T follicular helper cell (primary cell): Measurements from ENCODE around the gene MTX2.

ENCODE experiments used
- DNase-seq: peaks from one replicate; pipeline ENCODE4 v3.0.0-alpha.2; 2020; ENCODE audit warnings: low read depth
- total RNA-seq, 2 experiments: gene quantifications; one replicate each; lab custom pipeline; 2026; lab: John Stamatoyannopoulos, UW

The MTX2 gene
- total RNA-seq, result 13.4 to 33.1 reads per million in 2 experiments

DNA sequence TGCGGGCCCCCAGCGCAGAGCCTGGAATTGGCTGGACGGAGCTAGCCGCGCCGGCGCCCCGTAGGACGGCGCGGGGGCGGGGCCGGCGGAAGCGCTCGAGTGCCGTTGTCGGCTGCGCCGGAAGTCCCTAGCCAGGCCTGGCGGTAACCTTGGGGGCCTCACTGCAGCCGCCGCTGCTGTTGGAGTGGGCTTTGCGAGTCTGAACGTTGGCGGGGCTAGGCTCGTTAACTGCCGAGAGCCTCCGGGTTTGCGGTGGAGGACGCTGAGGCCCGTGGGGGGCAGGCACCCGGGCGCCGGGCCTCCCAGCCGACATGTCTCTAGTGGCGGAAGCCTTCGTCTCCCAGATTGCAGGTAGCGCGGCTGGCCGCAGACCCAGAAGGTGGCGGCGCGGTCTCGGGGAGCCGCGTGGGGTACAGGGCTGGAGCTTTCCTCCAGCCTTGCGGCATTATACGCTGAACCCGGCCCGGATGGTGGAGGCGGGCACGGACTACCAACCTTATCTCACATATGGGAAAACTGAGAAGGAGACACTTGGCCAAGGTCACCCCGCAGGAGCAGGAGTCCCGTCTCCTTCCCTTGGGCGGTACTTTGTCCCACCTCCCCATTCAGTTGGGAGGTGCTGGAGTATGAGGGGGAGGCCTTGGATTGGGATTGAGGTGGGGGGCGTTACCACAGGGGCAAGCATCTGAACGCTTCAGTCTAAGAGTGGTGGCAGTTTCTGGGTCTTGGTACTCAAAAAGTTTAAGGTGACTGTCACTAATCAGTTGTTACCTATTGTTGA, at the start of gene MTX2:
MTX2 (plus strand) TSS at position 124 of the 781 bp plus-strand sequence; CDS start at position 312, 188 bp downstream.
- peak; percentile 47 for DNase-seq

DNA sequence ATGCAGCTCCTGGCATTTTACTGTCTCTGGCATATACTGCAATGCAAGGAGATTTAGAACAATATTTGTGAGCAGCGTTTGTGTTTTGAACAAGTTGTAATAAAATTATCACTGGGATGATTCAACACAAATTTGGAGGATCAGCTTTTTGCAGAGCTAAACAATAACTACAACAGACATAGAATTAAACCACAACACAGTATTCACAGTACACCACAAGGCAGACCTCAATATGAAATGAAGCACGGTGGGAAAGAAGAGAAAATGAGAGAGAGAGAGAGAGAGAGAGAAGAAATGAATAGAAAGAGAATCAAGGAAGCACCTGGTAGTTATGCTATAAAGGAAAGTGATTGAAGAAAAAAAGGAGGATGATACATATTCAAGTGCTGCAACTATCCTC, 41.4 kb upstream of the MTX2 start:
- DNase-seq, result no peak

DNA sequence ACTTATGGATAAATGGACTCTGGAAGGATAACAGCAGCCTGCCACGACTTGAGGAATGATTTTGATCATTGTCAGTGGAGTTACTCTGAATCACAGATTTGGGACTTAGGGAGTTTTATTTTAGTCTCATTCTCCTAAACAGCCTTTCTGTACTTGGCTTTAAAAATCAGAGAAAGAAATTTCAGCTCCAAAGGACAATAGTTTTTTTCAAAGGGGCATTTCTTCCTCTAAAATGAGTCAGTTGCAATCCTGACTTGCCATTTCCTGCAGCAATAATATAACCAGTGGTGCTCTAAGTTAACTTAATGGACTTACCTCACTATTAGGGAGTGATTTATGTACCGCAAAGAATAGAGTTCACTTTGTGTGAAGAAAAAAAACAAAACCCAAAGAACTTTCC, 35.1 kb upstream of the MTX2 start:
- no peak for DNase-seq

DNA sequence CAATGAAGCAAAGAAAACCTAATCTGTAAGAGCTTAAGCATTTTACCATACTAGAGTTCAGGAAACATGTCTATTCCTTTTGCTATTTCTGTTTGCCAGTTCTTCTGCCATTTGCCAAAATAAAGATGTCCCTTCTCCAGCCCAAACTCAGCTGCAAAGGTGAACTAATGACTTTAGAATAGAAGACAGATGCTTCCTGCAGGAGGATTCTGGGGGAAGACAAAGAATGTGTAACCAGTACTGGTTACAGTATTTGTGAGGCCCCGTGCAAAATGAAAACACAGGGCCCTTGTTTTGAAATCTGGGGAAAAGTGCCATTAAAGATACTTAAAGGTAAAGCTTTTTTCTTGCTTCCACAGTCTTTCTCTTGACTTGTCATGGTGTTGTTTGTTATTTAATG, 34.3 kb upstream of the MTX2 start:
- no peak for DNase-seq

DNA sequence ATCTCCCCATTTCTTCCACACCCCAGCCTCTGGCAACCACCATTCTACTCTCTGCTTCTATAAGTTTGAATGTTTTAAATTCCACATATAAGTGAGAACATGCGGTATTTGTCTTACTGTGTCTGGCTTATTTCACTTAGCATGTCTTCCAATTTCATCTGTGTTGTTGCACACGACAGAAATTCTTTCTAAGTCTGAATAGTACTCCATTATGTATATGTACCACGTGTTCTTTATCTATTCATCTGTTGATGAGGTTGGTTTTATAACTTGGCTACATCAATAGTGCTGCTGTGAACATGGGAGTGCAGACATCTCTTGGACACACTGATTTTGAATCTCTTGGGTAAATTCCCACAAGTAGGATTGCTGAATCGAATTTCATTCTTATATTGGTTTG, 31.8 kb upstream of the MTX2 start:
- DNase-seq, result no peak

DNA sequence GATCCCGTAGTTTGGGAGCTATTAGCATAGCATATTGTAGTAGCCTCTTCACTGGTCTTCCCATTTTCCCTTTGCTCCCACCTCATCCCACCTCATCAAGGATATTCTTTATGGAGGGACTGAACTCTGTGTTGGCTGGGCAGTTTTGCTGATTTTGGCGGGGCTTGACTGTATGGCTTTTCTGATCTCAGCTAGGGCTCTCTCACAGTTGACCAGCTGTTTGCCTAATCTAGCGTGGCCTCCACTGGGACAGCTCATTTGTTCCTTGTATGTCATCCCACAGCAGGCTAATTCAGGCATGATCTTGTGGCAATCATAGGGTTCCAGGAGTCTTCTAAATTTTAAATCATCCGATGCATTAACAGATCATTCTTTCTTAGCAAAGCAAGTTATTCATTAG, 30.2 kb upstream of the MTX2 start:
- DNase-seq, result no peak

DNA sequence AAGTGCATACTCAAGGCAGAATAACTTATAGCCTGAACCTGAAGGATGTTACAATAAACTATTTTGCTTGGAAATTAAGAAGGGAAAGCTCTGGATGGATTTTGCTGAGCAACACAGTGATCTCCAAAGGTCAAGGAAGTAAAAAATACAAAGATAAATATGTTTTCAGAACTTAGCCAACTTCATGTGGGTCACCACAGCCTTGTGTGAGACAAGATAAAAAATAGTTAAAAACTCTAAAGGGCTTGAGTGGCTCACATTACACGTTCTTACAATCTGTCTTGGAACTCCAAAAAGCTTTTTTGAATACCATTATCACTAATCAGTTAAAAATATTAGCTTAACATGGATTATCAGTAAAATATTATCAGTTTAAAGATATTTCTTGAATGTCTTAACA, 28.9 kb upstream of the MTX2 start:
- no peak for DNase-seq

DNA sequence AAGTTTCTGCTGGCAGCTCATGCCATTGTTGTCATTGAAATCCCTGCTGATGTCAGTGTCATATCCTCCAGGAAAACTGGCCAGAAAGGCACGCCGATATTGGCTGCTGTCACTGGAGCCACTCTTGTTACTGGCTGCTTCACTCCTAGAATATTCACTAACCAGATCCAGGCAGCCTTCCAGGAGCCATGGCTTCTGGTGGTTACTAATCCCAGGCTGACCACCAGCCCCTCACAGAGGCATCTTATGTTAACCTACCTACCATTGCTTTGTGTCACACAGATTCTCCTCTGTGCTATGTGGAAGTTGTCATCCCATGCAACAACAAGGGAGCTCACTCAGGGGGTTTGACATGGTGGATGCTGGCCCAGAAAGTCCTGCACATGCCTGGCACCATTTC, 27.0 kb upstream of the MTX2 start:
- DNase-seq, result no peak

DNA sequence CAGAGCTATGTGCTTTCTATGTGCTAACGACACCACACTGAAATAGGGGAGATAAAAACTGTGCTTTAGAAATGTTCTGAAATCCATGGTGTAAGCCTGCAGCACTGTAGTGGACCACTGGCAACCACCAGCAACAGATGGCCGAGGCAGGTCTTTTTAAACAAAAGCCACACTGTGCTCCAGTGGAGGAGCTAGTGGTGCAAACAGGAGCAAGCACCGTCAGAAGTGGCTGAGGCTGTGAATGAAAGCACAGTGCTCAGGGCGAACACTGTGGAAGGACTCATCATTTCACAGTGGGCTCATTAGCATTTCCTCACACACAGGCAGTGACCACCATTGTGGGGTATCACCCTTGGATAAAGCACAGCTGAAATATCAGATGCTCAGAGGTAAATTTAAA, 22.9 kb upstream of the MTX2 start:
- DNase-seq, result no peak

DNA sequence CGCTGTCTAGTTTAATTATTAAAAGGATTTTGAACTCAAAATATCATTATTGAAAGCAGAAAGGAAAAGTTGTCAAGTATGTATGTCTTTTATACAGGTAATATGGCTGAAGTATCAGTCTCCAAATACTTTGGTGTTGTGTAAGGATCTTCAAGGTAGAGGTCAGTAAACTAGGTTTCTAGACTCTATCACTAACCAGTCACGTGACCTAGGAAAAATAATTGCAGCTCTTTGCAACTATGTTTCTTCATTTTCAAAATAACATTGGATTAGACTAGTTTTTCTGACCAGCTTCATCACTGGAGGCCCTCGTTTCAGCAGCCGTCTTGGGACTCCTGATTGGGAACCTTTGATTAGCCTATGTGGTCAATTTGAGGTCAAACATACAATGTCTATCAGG, 21.4 kb upstream of the MTX2 start:
- DNase-seq, result no peak

DNA sequence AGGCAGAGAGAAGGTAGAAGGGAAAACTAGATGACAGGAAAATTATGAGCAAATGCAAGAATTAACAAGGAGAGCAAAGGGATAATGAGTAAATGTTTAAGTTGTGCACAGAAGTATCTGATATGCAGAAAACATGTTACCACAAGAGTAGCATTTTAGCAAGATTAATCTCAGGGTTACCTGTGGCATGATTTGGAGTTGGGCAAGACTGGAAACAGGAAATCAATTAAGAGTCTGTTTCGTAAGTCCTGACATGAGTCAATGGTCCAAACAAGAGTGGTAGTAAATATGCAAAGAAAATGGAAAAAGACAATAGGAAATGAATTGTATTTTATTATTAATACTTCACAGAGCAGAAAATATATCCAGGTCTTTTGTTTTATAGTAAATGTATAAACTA, 17.3 kb upstream of the MTX2 start:
- no peak for DNase-seq

DNA sequence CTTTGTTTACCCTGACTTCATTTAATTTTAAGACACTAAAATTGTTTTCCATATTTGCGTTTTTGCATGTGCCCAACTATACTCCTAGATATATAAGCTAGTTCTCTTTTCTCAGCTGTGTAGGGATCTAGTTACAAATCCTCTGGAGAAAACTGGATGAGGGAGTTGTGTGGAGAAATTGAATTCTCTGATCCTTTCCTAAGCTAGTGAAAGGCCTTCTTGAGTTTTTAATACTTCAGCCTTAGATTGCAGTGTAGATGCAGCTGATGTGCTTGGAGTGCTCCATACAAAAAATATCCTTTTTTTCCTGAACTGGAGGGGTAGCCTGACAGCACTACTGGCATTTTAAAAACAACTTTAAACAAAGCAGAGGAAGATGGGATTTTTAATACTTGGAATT, 8.6 kb upstream of the MTX2 start:
- DNase-seq, result no peak

DNA sequence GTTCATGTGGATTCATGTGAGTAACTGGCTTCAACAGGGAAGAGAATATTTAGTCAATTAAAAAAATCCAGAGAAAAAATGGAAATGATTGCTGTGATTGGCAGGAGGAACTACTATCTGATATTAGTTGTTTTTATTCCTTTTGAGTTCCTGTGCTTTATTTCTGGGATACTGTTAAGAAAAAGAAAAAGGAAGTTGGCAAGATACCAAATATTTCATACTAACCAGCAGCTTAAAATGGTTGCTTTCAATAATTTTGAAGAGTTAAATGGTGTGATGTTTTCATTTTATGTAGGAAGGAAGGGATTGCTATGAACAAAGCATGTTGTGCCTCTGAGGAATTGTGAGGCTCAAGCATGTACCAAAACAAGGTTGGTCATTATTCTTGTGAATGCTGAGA, 8.1 kb upstream of the MTX2 start:
- DNase-seq, result no peak

DNA sequence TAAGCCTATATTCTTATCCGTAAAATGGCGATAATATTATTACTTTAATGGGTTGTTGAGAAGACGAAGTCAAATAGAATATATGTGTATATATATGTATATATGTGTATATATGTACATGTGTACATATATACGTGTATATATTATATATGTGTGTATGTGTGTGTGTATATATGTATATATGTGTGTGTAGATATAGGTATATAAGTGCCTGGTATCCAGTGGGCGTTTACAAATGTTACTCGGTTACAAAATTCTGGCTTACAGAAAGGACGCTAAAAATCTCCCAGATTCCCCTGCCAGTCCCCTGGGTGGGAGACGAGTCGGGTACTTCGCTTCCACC, 295 bp upstream of the MTX2 start:
- no peak for DNase-seq

DNA sequence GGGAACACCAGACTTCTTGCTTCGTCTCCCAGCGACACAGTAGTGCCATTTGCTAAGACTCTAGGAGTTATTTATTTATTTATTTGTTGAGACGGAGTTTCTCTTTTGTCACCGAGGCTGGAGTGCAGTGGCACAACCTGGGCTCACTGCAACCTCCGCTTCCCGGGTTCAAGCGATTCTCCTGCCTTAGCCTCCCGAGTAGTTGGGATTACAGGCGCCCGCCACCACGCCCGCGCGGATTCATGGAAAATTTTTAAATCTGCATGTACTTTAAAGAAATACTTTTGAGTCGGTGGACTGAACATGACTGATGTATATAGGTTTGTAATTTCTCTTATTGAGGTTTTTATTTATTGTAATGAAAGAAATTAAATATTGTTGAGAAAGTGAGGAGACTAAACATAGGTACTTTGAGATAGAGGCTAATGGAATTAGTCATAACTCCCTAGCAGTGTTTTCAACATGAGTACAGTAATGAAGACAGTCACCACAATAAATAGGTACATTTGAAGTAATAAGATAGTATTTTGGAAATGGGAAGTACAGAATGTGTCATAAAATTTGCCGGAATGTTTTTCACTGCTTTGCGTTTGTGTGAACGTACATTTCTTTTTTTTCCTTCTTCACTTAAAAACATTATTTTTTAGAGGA, 983 bp downstream of the MTX2 start:
- DNase-seq, result no peak

DNA sequence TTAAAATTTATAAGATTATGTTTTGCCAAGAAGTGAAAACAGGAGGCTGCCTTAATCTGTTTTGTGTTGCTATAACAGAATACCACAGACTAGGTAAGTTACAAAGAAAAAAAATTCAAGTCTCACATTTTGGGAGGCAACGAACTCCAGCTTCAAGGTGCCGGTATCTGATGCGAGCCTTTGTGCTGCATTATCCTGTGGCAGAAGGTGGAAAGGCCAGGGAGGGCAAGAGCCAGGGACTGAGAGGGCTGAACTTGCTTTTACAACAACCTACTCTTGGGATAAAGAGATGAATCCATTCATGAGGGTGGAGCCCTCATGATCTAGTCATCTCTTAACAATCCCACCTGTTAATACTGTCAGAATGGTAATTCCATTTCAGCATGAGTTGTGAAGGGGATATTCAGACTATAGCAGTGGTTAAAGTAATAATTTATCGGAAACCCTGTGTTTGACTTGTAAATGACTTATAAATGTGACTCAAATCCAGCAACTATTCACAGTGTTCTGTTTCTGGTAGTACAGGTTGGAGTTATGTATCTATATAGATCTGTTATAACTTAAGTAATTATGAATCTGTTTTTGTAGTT, 3.7 kb downstream of the MTX2 start:
- DNase-seq, result no peak

DNA sequence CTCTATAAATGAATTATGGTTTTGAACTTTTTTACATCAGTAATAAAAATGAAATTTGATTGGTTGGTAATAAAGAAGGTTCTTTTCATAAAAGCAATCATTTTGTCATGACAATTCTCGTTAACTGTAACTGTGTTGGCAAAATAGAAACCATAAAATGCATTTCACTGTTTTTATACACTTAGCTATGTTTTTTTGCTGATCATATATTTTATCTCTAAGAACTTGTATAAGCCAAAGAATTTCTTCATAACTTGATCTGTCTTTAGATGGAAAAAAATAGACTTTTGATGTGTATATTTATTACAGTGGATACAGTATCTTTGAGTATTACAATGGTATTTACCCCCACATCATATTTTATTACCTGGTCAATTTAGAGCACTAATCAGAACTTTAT, 9.7 kb downstream of the MTX2 start:
- DNase-seq, result no peak

DNA sequence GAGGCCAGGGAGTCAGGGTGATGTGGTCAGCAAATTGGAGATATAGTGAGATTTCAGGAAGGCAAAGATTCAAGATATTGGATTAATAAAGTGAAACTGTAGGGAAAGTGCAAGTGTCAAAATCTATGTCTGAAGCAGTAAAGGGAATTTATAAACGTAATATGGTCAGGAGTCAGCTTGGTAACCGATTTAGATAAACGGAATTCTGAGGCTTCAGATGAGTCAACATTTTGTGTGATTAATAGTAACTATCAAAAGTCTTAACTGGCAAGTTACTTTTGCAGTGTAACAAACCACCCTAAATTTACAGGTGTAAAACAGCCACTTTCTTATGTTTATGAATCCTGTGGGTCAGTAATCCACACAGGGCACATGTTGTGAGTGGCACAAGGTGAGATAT, 10.9 kb downstream of the MTX2 start:
- DNase-seq, result no peak

DNA sequence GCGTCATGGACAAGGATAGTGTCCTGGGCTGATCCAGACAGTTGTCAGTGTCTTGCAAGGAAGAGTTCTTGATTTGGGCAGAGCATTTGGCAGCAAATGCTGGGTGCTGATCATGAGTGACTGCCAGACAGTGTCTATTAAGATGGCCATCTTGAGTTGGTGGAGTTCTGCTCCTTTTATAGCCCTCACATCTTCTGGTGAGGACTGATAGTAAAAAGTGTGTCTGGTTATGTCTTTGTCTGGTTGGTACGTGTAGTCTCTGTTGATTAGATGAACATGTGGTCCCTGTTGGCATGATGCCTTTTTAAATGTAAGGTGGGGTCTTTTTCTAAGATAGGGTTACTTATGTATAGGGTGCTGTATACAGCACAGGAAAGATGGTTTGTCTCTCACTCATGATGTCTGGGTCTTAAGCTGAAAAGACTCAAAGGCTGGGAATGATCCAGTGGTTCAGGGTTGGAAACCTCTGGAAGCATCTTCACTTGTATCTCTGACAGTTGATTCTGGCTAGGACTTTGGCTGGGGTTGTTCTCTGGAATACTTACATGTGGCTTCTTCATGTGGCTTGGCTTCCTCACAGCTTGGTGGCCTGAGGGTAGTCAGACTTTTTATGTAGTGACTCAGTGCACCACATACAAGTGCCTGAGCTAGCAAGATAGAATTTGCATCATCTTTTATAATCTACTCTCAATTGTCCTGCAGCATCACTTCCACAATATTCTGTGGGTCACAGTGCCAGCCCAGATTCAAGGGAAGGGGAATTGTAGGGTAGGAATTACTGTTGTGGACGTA, 11.8 kb downstream of the MTX2 start:
- DNase-seq, result no peak

DNA sequence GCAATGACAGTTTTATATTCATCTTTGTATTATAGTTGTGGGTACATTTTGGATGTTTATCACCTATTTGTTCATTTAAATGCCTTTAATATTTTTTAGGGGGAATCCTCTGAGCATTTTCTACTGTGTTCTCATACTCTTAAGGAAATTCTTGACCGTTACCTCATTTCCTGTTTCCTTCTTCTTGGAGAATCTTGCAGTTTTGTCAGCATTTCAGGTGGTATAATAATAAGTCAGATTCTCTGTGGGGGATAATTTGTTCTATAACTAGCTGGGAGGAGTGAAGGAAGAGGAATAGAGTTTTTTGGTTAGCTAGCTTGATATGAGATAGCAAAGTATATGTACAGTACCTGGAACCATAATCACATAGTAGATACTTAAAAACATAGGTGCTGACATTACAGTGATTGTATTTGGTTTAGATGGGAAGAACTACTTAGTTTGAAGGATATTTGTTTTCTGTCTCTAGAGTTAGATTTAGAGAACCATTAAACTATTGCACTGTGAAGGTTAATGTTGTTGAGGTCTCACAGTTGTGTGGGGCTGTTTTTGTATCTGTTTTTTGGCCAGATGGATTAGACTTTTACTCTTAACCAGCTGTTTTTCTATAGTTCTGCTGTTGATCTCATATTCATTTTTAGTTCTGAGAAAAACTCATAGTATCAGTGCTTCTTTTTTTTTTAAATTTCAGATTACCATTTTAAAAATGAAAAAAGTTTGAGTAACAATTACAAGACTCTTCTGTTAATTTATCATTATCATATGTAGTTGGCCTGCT, 14.2 kb downstream of the MTX2 start:
- DNase-seq, result no peak

DNA sequence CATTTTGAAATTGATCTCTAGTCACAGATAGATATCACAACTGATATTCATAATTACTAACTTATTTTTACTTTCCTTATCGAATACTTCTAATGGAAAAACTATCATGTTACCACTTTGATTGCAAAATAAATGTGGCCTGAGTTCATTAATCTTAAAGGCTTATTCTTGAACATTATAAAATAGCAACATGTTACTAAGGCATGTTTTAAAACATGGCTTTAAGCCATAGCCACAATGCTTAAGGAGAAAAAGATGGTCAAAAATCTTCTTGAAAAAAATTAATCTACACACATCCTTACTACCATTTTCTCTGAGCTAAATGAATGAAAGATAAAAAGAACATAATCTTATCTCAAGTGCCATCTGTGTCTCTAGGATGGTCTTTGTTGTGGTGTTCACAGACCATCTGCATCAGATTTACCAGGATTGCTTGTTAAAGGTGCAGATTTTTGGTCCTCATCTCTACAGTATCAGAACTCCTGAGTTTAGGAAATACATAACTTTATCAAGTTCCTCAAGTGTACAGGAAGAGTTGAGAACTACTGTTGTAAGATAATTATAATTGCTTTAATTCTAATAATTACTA, 15.3 kb downstream of the MTX2 start:
- no peak for DNase-seq

DNA sequence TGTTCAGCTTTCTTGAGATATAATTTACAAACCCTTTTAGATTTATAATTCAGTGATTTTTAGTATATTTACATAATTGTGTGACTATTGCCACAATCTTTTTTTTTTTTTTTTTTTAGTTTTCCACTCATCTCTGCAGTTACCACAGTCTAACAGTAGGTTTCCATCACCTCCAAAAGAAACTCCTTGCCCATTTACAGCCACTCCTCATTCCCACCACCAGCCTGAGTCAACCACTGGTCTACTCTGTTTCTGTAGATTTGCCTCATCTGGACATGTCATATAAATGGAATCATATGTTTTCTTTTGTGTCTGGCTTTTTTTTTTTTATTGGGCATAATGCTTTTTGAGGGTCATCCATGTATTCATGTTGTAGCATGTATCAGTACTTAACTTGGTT, 16.1 kb downstream of the MTX2 start:
- DNase-seq, result no peak
